AG08396 (cell line): ENCODE results near the gene TEX35.
"Not testable (repeated sequence)": the region's sequence is repeated elsewhere in the genome, so short reads cannot be mapped to it uniquely, and the experiment has no call there.

Experiments used
- DNase-seq: peaks from one replicate; pipeline ENCODE4 v3.0.0; 2012; ENCODE audit warnings: low spot score, mixed read lengths

The TEX35 gene

DNA sequence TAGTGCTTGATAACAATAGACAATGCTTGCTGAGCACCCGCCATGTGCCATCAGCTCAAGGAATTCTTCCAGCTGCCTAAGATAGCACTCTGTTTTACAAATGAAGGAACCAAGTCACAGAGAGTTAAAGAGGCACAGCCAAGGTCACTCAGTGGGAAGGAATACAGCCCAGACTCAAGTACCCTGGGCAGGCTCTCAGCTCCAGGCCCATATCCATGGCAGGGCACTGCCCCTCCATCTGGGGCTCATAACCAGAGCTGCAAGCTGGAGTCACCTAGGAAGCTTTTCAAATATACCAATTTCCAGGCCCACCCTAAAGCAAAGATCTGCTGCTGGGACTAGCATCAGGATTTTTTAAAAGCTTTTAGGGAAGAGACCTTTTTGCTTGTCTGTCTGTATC lies 17.8 kb upstream of the TEX35 start:
- no peak for DNase-seq

DNA sequence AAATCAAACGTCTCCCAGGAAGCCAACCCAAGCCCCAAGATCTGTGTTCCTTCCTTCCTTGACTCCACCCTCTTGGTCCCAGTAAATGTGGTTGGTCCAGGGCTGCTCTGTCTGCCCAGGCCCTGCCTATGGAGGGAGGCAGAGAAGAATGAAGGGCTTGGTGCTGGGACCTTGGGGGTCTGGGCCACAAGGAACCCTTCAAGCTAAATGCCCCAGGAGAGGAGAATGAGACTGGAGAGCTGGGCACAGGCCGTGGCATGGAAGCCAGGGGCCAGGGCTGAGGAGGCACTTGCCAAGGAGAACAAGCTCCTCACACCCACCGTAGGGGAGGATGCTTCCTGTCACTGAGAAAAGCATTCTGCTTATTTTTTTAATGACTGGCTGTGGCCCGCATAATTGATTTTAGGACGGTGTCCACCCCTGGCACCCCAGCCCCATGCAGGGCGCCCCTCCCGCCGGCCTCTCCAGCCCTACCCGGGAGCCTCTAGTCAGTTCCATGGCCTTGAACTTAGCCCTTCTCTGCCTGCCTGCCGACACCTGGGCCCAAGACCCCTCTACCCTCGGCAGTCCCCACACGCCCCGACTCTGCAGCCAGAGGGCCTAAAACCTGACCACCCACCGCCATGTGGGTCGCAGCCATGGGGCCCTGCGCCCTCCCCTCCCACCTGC lies 17.0 kb upstream of the TEX35 start:
- DNase-seq = no peak

GRCh38 chr1:178496410-178497135 lies 16.3 kb upstream of the TEX35 start, which contains the start of gene CLEC20A:
TSS of gene CLEC20A (minus strand) at chr1:178496964. CDS start at chr1:178496939, 25 bp downstream.
- DNase-seq = no peak

DNA sequence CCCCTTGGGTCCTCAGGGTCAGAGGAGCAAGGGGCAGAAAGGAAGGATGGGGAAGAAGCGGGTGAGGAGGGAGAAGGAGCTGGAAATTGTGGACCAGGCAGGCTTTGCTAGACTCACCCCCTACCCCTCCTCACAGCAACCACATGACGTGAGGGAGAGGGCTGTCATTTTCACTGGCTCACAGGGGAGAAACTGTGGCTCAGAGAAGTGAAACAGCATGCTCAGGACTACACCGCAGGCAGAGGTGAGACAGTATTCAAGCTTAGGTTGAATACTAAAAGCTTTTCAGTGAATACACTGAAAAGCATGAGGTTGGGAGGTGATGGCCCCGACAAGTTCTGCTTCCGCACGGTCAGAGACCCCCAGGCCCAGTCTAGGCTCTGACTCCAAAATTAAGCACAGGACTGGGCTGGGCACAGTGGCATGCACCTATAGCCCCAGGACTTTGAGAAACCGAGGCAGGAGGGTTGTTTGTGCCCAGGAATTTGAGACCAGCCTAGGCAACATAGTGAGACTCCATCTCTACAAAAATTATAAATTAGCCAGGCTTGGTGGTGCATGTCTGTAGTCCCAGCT lies 14.9 kb upstream of the TEX35 start:
- DNase-seq = no peak

GRCh38 chr1:178498896-178499675 lies 13.8 kb upstream of the TEX35 start:
- no peak for DNase-seq

DNA sequence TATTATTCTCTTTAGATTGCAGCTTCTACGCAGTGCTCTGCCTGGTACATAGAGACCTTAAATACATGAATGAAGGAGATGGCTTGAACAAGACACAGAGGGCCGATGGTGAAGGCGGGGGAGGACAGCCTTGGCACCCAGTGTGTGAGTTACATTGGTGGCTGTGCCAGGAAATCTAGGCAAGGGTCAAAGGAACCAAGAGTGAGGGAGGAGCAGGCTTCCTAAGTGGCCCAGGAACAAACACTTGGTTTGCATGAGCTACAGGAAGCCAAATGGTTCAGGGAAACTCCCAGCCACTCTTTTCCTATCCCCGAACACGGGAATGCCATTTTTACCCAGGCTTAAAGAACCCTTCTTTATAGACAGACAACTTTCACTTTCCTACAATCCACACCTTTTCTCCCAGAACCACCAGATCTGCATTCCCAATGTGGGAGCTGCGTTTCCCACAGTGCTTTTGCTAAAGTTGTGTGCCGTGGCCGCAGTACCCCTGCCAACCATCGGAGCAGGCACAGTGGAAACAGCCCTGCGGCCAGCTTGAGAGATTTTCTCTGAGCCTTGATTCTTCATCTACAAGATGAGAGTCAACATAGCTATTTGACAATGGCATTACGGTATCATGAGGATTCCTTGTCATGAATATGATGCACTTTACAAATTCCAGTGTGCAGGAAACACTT lies 12.7 kb upstream of the TEX35 start:
- DNase-seq = no peak

DNA sequence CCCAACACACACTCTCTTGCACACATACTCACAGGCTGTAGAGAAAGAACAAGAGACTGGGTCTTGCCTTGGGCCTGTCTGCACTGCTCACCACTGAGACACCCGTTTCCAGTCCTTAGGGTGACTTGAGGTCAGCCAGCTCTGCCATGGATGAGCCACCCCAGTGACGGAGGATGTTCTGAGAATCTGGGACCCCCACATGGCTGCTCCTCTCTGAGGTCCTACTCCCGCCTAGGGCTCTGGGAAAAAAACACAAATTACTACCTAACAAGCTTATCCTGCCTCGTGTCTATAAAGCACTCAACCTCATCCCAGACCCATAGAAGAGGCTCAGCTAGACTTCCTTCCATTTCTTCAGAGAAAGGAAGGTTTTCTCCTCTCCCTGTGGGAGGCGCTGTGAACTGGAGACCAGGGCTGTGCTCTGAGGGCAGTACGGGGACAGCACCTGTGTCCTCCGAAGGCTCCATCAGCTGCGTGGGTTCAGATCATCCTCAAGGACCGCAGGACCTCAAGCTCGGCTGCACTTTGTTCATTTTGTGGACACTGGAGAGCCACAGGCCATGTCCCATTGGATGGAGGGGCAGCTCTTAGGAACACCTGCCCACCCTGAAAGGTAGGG lies 11.9 kb upstream of the TEX35 start:
- DNase-seq = no peak

DNA sequence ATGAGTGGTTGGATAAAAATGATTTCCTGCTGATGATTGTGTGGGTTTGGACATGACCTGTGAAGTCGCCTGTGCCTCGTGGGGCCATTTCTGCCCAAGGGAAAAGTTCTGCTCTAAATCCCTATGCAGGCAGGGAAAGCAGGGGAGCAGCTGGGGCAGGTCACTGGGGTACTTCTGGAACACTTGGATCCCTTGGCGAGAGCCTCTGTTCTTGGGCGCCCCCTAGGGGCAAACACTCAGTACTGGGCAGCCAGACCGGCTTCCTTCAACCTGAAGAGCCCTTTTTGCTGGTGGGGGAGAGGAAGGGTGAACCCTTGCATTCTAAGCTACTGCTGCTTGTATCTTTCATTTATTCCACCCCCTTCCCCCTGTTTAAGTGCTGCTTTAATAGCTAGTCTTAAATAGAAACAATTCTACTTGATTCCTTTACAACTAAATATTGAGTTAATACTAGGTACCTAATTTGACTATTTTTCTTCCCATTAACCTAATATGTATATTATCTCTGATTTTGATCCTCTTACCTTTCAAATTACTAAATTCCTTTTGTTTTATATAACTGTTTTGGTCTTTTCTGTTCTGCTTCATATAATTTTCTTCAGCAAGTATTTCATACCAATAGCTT lies 11.1 kb upstream of the TEX35 start:
- DNase-seq = peak; percentile 89

DNA sequence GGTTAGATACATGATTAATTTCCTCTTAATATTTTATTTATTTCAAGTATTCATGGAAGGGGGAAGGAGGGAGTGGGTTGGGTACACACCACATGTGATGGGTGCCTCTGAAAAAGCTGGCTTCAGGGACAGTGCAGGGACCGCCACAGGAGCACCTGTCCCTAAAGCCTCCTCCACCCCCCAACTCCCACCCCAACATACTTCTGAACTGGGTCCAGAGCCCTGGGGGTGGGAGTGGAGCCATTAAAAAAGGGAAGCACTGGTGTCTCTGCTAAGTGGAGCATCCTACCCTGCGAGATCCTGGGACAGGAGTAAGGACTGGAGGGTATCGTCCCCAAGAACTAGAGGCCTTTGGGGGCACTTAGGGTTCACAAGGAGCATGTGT lies 10.6 kb upstream of the TEX35 start:
- DNase-seq = peak; percentile 5

- DNase-seq = no peak
Measured at GRCh38 chr1:178502856-178503255, 10.1 kb upstream of the TEX35 start.

GRCh38 chr1:178503316-178503715 lies 9.6 kb upstream of the TEX35 start:
- not testable (repeated sequence) for DNase-seq

DNA sequence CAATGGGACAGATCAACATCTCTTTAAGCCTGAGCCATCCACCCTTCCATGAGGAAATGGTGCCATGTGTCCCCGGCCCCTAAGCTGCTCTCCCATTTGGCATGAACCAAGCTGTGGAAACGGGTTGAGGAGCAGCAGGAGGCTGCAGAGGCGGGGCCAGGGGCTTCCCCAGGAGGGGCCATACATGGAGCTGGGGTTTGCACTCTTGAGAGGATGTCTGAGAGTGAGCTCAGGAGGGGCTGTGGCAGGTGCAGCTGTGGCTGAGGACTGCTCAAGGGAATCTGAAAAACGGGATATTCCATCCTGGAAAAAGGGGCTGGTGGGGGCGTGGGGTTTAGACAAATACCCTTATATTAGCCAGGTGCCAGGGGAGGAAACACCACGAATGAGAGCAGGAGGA lies 9.1 kb upstream of the TEX35 start:
- DNase-seq = no peak

- DNase-seq = no peak
Measured at GRCh38 chr1:178504286-178504685, 8.6 kb upstream of the TEX35 start.

DNA sequence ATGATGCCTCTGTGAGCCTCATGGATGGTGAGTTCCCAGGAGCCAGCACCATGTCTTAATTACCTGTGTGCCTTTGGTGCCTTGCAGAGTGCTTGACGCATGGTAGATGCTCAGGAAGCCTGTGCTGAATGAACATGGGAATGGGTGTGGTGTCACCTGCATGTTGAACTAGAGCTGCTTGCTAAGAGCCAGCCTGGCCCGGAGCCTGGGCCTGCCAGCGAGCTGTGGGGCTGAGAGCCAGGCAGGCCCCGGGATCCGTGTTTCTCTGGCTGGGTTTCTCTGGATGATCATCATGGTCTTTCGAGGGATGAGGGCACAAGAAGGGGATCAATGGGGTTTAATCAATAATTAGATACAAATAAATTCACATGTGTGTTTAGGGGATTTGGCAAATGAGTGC lies 6.7 kb upstream of the TEX35 start:
- no peak for DNase-seq

- DNase-seq = no peak
Measured at GRCh38 chr1:178506669-178507068, 6.2 kb upstream of the TEX35 start.

- DNase-seq = no peak
Measured at GRCh38 chr1:178509414-178510007, 3.4 kb upstream of the TEX35 start.

GRCh38 chr1:178510155-178510554 lies 2.8 kb upstream of the TEX35 start:
- no peak for DNase-seq

GRCh38 chr1:178513278-178513983 lies 522 bp downstream of the TEX35 start:
- peak; percentile 39 for DNase-seq

DNA sequence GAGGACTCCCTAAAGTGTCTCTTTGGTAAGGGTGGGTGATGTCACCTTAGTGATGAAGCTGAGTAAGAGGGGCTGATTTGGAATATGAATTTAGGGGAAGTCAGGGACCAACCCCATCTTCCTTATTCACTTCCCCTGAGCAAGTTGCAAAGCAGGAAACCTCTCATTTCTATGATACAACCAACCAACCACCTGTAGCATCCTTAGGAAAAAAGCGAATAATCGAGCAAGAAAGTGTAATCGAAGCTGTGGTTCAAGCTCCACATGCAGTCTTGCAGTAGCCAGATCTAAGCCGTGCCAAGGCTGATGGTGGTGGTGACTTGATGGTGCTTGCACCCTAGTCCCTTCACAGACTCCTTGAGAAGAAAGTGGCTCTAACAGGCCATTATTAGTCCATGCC lies 3.2 kb downstream of the TEX35 start:
- DNase-seq = no peak

DNA sequence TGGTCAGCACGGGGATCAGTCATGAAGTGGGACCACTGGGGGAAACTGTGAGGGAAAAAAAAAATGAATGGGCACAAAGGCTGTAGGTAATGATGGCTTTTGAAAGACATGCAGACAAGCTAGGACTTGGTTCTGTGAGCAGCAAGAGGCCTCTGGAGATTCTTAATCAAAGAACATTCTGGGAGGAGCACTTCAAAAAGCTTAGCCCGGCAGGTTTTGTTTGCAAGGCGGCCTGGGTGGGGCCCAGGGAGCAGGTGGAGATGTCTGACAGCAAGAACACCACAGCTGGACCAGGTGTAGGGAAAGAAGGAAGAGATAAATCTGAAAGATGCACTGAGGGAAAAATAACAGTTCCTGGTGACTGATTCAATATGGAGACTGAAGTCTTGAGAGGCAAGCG lies 6.0 kb downstream of the TEX35 start:
- no peak for DNase-seq
